ENCODE data around the gene SHC2. TPM values are rescaled to one million over a fixed set of nuclear protein-coding genes. Genes with fewer than 3 reads are reported as not detected.
"Not testable (repeated sequence)": the region's sequence is repeated elsewhere in the genome, so short reads cannot be mapped to it uniquely, and the experiment has no call there.

Gene SHC2
- total RNA-seq, 2 experiments from 2014 or later = 0.21 TPM; not detected in 1

GRCh38 chr19:399370-399769 lies 61.5 kb downstream of the SHC2 start:
- H3K27ac Mint-ChIP-seq = no peak overlapping the region
- H3K4me1 Mint-ChIP-seq (ENCODE audit: low read depth) = no peaks in the 10 kb centered on the region
- DNase-seq = no peak
- ChIA-PET CTCF (no interaction called here), POLR2A (no interaction called here)
- H3K4me3 Mint-ChIP-seq = no peak overlapping the region
- no peaks in the 10 kb centered on the region for H3K36me3 Mint-ChIP-seq
- H3K27me3 Mint-ChIP-seq = peaks cover 4% of the 10 kb centered on the region
- peaks cover 6% of the 10 kb centered on the region for H3K9me3 Mint-ChIP-seq
- intact Hi-C loops (cut with micrococcal nuclease) = no loop called here

- H3K4me1 Mint-ChIP-seq (ENCODE audit: low read depth) = no peaks in the 10 kb centered on the region
- peaks cover 4% of the 10 kb centered on the region for H3K27me3 Mint-ChIP-seq
- H3K27ac Mint-ChIP-seq = no peak overlapping the region
- no peaks in the 10 kb centered on the region for H3K36me3 Mint-ChIP-seq
- ChIA-PET POLR2A (no interaction called here), CTCF (no interaction called here)
- H3K4me3 Mint-ChIP-seq = no peak overlapping the region
- intact Hi-C loops (cut with micrococcal nuclease) = no loop called here
- peaks cover 6% of the 10 kb centered on the region for H3K9me3 Mint-ChIP-seq
- DNase-seq = no peak
Observed at GRCh38 chr19:398719-399118, 62.1 kb downstream of the SHC2 start.

GRCh38 chr19:397941-398706 lies 62.7 kb downstream of the SHC2 start:
- Mint-ChIP-seq H3K4me1 (ENCODE audit: low read depth) (no peaks in the 10 kb centered on the region), H3K36me3 (no peaks in the 10 kb centered on the region), H3K9me3 (peaks cover 9% of the 10 kb centered on the region), H3K4me3 (no peak overlapping the region), H3K27me3 (peaks cover 3% of the 10 kb centered on the region), H3K27ac (no peak overlapping the region)
- intact Hi-C loops (cut with micrococcal nuclease) = no loop called here
- DNase-seq = no peak
- POLR2A ChIA-PET = no interaction called here
- CTCF ChIA-PET = no interaction called here

GRCh38 chr19:397321-397720 lies 63.5 kb downstream of the SHC2 start:
- Mint-ChIP-seq H3K27ac (no peak overlapping the region), H3K9me3 (peaks cover 14% of the 10 kb centered on the region), H3K4me1 (ENCODE audit: low read depth) (no peaks in the 10 kb centered on the region), H3K36me3 (no peaks in the 10 kb centered on the region), H3K4me3 (no peak overlapping the region), H3K27me3 (no peaks in the 10 kb centered on the region)
- ChIA-PET POLR2A (no interaction called here), CTCF (no interaction called here)
- intact Hi-C loops (cut with micrococcal nuclease) = no loop called here
- DNase-seq = no peak

- H3K36me3 Mint-ChIP-seq = no peaks in the 10 kb centered on the region
- no peaks in the 10 kb centered on the region for H3K4me1 Mint-ChIP-seq (ENCODE audit: low read depth)
- H3K9me3 Mint-ChIP-seq = peaks cover 14% of the 10 kb centered on the region
- intact Hi-C loops (cut with micrococcal nuclease) = no loop called here
- DNase-seq = no peak
- H3K4me3 Mint-ChIP-seq = no peak overlapping the region
- H3K27ac Mint-ChIP-seq = peak overlapping the region; percentile 1
- CTCF ChIA-PET = no interaction called here
- no peaks in the 10 kb centered on the region for H3K27me3 Mint-ChIP-seq
- POLR2A ChIA-PET = no interaction called here
Observed at GRCh38 chr19:395467-395866, 65.4 kb downstream of the SHC2 start.

- DNase-seq; intact Hi-C loops (cut with micrococcal nuclease); H3K27me3 Mint-ChIP-seq; POLR2A ChIA-PET; H3K4me3 Mint-ChIP-seq; H3K4me1 Mint-ChIP-seq (ENCODE audit: low read depth); H3K36me3 Mint-ChIP-seq; H3K27ac Mint-ChIP-seq; CTCF ChIA-PET: not testable (repeated sequence)
- peaks cover 14% of the 10 kb centered on the region for H3K9me3 Mint-ChIP-seq
Observed at GRCh38 chr19:394857-395256, 66.0 kb downstream of the SHC2 start.

GRCh38 chr19:393560-393959 lies 67.3 kb downstream of the SHC2 start:
- intact Hi-C loops (cut with micrococcal nuclease); DNase-seq; CTCF ChIA-PET; H3K27me3 Mint-ChIP-seq; POLR2A ChIA-PET; H3K4me1 Mint-ChIP-seq (ENCODE audit: low read depth); H3K36me3 Mint-ChIP-seq: not testable (repeated sequence)
- Mint-ChIP-seq H3K4me3 (peak overlapping the region; percentile 29), H3K9me3 (peaks cover 14% of the 10 kb centered on the region), H3K27ac (peak overlapping the region; percentile 51)

GRCh38 chr19:392375-392970 lies 68.4 kb downstream of the SHC2 start:
- no peaks in the 10 kb centered on the region for H3K36me3 Mint-ChIP-seq
- no peaks in the 10 kb centered on the region for H3K4me1 Mint-ChIP-seq (ENCODE audit: low read depth)
- no peak overlapping the region for H3K4me3 Mint-ChIP-seq
- peaks cover 14% of the 10 kb centered on the region for H3K9me3 Mint-ChIP-seq
- intact Hi-C loops (cut with micrococcal nuclease) = no loop called here
- H3K27me3 Mint-ChIP-seq = peaks cover 8% of the 10 kb centered on the region
- DNase-seq = no peak
- H3K27ac Mint-ChIP-seq = no peak overlapping the region
- CTCF ChIA-PET = no interaction called here
- POLR2A ChIA-PET = no interaction called here

GRCh38 chr19:391726-392374 lies 69.0 kb downstream of the SHC2 start:
- ChIA-PET POLR2A (no interaction called here), CTCF (no interaction called here)
- no peak for DNase-seq
- Mint-ChIP-seq H3K36me3 (no peaks in the 10 kb centered on the region), H3K27ac (no peak overlapping the region), H3K4me1 (ENCODE audit: low read depth) (no peaks in the 10 kb centered on the region), H3K4me3 (no peak overlapping the region), H3K9me3 (peaks cover 14% of the 10 kb centered on the region), H3K27me3 (peaks cover 9% of the 10 kb centered on the region)
- intact Hi-C loops (cut with micrococcal nuclease) = no loop called here

- intact Hi-C loops (cut with micrococcal nuclease) = no loop called here
- Mint-ChIP-seq H3K4me1 (ENCODE audit: low read depth) (no peaks in the 10 kb centered on the region), H3K27me3 (peaks cover 14% of the 10 kb centered on the region), H3K27ac (no peak overlapping the region), H3K4me3 (no peak overlapping the region), H3K36me3 (no peaks in the 10 kb centered on the region), H3K9me3 (peaks cover 14% of the 10 kb centered on the region)
- peak; percentile 27 for DNase-seq
- CTCF ChIA-PET = no interaction called here
- POLR2A ChIA-PET = no interaction called here
Observed at GRCh38 chr19:391207-391557, 69.7 kb downstream of the SHC2 start.

- intact Hi-C loops (cut with micrococcal nuclease) = no loop called here
- ChIA-PET CTCF (no interaction called here), POLR2A (no interaction called here)
- H3K4me1 Mint-ChIP-seq (ENCODE audit: low read depth) = no peaks in the 10 kb centered on the region
- peaks cover 20% of the 10 kb centered on the region for H3K27me3 Mint-ChIP-seq
- no peaks in the 10 kb centered on the region for H3K36me3 Mint-ChIP-seq
- no peak overlapping the region for H3K27ac Mint-ChIP-seq
- no peak for DNase-seq
- no peak overlapping the region for H3K4me3 Mint-ChIP-seq
- peaks cover 12% of the 10 kb centered on the region for H3K9me3 Mint-ChIP-seq
Observed at GRCh38 chr19:390386-391206, 70.2 kb downstream of the SHC2 start.

GRCh38 chr19:389935-390289 lies 70.9 kb downstream of the SHC2 start:
- no peaks in the 10 kb centered on the region for H3K36me3 Mint-ChIP-seq

More at GRCh38 chr19:389935-390289, 70.9 kb downstream of the SHC2 start:
- intact Hi-C loops (cut with micrococcal nuclease) = no loop called here
- ChIA-PET POLR2A (no interaction called here), CTCF (no interaction called here)
- Mint-ChIP-seq H3K27me3 (peaks cover 21% of the 10 kb centered on the region), H3K27ac (no peak overlapping the region), H3K4me3 (no peak overlapping the region), H3K4me1 (ENCODE audit: low read depth) (no peaks in the 10 kb centered on the region), H3K9me3 (peaks cover 9% of the 10 kb centered on the region)
- DNase-seq = no peak

All from activated CD4-positive, alpha-beta memory T cell treated with anti-CD3 and anti-CD28 coated beads for 36 hours (primary cell).